Neural cell (in vitro differentiated cells): ENCODE measurements around the gene ATXN10. TPM values are rescaled to one million over a fixed set of nuclear protein-coding genes. Genes with fewer than 3 reads are reported as not detected.

ENCODE experiments used
- H2AFZ ChIP-seq: fragments of 200-600, 300-800 bp; sonication (generic), shearing (Covaris generic); 2 replicates; pipeline ENCODE4 v1.6.0; 2014; ENCODE audit warnings: low read depth, mild to moderate bottlenecking, antibody characterized with exemption, low read length, moderate library complexity
- H3F3A ChIP-seq: fragments of 200-600 bp; shearing (Covaris generic); 2 replicates; pipeline ENCODE4 v1.6.1; 2016; ENCODE audit warnings: mild to moderate bottlenecking, moderate library complexity, mixed read lengths, antibody characterized with exemption, low read length; ENCODE audit not compliant: insufficient read depth, poor library complexity, severe bottlenecking
- H3K27ac ChIP-seq: fragments of 200-600, 300-800 bp; sonication (generic), shearing (Covaris generic); 2 replicates; pipeline ENCODE4 v1.5.1; 2014; ENCODE audit warnings: mild to moderate bottlenecking, low read length, moderate library complexity
- H3K27me3 ChIP-seq: fragments of 300-800, 200-600 bp; sonication (generic), shearing (Covaris generic); 2 replicates; pipeline ENCODE4 v1.6.0; 2014; ENCODE audit warnings: mild to moderate bottlenecking, low read depth, low read length, moderate library complexity; ENCODE audit not compliant: insufficient read depth
- H3K36me3 ChIP-seq: fragments of 300-800, 200-600 bp; sonication (generic), shearing (Covaris generic); 2 replicates; pipeline ENCODE4 v1.5.1; 2014; ENCODE audit warnings: mild to moderate bottlenecking, antibody characterized with exemption, low read length, moderate library complexity; ENCODE audit not compliant: insufficient read depth
- H3K4me2 ChIP-seq: fragments of 300-800, 200-600 bp; sonication (generic), shearing (Covaris generic); 2 replicates; pipeline ENCODE4 v1.6.0; 2014; ENCODE audit warnings: mild to moderate bottlenecking, low read length
- H3K4me3 ChIP-seq: fragments of 300-800, 200-600 bp; sonication (generic), shearing (Covaris generic); 2 replicates; pipeline ENCODE4 v1.5.1; 2014; ENCODE audit warnings: mild to moderate bottlenecking, low read length, moderate library complexity
- H3K79me2 ChIP-seq: fragments of 200-600 bp; shearing (Covaris generic); replicated peaks from 2 replicates; pipeline ENCODE4 v1.6.0; 2014; ENCODE audit warnings: mild to moderate bottlenecking, low read length, moderate library complexity; ENCODE audit not compliant: insufficient read depth
- H3K9ac ChIP-seq: fragments of 300-800, 200-600 bp; sonication (generic), shearing (Covaris generic); 2 replicates; pipeline ENCODE4 v1.6.1; 2016; ENCODE audit warnings: mild to moderate bottlenecking, low read length, mixed read lengths
- H3K9me2 ChIP-seq: fragments of 200-600 bp; shearing (Covaris generic); 2 replicates; pipeline ENCODE4 v1.6.1; 2016; ENCODE audit warnings: mild to moderate bottlenecking, low read length, mixed read lengths; ENCODE audit not compliant: insufficient read depth
- H3K9me3 ChIP-seq: fragments of 200-600, 300-800 bp; sonication (generic), shearing (Covaris generic); 2 replicates; pipeline ENCODE4 v1.6.1; 2016; ENCODE audit warnings: mild to moderate bottlenecking, mixed run types, low read length, moderate library complexity, mixed read lengths
- H4K20me1 ChIP-seq: fragments of 200-600 bp; shearing (Covaris generic); 2 replicates; pipeline ENCODE4 v1.6.1; 2016; ENCODE audit warnings: mild to moderate bottlenecking, mixed run types; ENCODE audit not compliant: insufficient read depth
- EP300 ChIP-seq: fragments of 450-650 bp; conservative IDR thresholded peaks from 2 replicates; pipeline ENCODE4 v1.6.1; 2014; ENCODE audit warnings: antibody characterized with exemption, mild to moderate bottlenecking, moderate library complexity; ENCODE audit not compliant: poor library complexity, severe bottlenecking
- EZH2 ChIP-seq: fragments of 200-600, 300-800 bp; shearing (Covaris generic), sonication (generic); IDR thresholded peaks from 2 replicates; pipeline ENCODE4 v1.6.1; 2014; ENCODE audit warnings: antibody characterized with exemption, low read length, borderline replicate concordance, mild to moderate bottlenecking; ENCODE audit not compliant: insufficient read depth, poor library complexity, severe bottlenecking
- MXI1 ChIP-seq: fragments of 450-650 bp; conservative IDR thresholded peaks from 2 replicates; pipeline ENCODE4 v1.6.1; 2014; ENCODE audit warnings: antibody characterized with exemption, mild to moderate bottlenecking; ENCODE audit not compliant: poor library complexity, severe bottlenecking
- POLR2AphosphoS5 ChIP-seq: IDR thresholded peaks from 2 replicates; pipeline ENCODE4 v1.6.1; 2012
- RAD21 ChIP-seq: fragments of 450-650 bp; conservative IDR thresholded peaks from 2 replicates; pipeline ENCODE4 v1.6.1; 2014; ENCODE audit warnings: antibody characterized with exemption, mild to moderate bottlenecking, moderate library complexity
- SMC3 ChIP-seq: fragments of 450-650 bp; conservative IDR thresholded peaks from 2 replicates; pipeline ENCODE4 v1.6.1; 2014; ENCODE audit warnings: antibody characterized with exemption, mild to moderate bottlenecking, moderate library complexity; ENCODE audit not compliant: poor library complexity
- TAF1 ChIP-seq: IDR thresholded peaks from 2 replicates; pipeline ENCODE4 v1.6.1; 2012; ENCODE audit warnings: low read depth
- polyA plus RNA-seq: library from polyadenylated mRNA; depleted of rRNA; stranded (reverse); fragments of >200 nt; gene quantifications from 2 replicates; pipeline ENCODE4 v1.2.3, GENCODE V29; 2014
- TF ChIP-seq, protein P1 (sequence below): fragments of 450-650 bp; IDR thresholded peaks from 2 replicates; pipeline ENCODE4 v1.5.1; 2014; ENCODE audit warnings: antibody characterized with exemption, mild to moderate bottlenecking, moderate library complexity; ENCODE audit not compliant: poor library complexity, severe bottlenecking
- TF ChIP-seq, protein P2 (sequence below): IDR thresholded peaks from 2 replicates; pipeline ENCODE4 v1.6.1; 2012; ENCODE audit warnings: borderline replicate concordance

Gene ATXN10
- polyA plus RNA-seq, 1 donor from 2014 or later: 321 TPM

DNA sequence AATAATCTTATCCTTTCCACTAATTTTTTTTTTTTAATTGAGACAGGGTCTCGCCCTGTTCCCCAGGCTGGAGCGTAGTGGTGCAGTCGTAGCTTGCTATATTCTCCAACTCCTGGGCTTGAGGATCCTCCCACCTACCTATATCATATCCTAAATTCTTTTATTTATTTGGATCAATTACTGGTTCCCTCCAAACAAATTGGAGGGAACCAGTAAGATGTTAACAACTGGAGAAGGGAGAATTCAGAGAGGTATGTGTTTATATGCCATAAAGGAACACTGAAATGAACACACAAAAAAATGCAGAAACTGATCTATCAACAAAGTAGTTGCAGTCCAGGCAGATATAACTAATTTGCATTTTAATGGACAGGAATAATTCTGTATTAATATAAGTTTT, 63.6 kb downstream of the ATXN10 start:
- Histone ChIP-seq H3K9me3 (no peaks in the 10 kb centered on the region), H3F3A (no peaks in the 10 kb centered on the region), H4K20me1 (no peaks in the 10 kb centered on the region), H3K79me2 (no peaks in the 10 kb centered on the region), H3K9me2 (no peaks in the 10 kb centered on the region), H3K4me2 (no peak overlapping the region), H3K27ac (no peak overlapping the region), H2AFZ (no peak overlapping the region), H3K4me3 (no peak overlapping the region), H3K36me3 (peaks cover 14% of the 10 kb centered on the region), H3K27me3 (no peaks in the 10 kb centered on the region), H3K9ac (no peak overlapping the region)
- no peak for TF ChIP-seq POLR2AphosphoS5
- no peak for TF ChIP-seq EP300

DNA sequence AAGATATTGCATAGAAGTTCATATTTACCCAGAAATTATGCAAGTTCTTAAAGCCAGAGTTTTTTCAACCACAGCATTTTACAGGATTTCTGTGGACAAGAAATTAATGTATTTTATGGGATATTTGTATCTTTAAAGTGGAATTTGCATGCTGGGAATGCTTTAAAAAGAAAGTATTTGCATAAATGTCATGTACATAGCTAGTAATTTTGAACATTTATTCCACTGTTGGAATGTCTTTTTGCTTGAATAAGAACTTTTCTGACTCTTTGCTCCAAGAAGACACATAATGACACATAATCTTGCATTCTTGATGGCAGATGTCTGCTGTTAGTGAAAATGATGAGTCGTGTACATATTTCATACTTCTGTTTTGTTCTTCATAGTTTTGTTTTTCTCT, 66.6 kb downstream of the ATXN10 start:
- no peak overlapping the region for H3K4me2 ChIP-seq

More for the DNA sequence above, 66.6 kb downstream of the ATXN10 start:
- TF ChIP-seq SMC3 (no peak), EZH2 (no peak), POLR2AphosphoS5 (no peak), RAD21 (no peak), MXI1 (no peak), TAF1 (no peak), EP300 (no peak)
- TF ChIP-seq, protein P1, sequence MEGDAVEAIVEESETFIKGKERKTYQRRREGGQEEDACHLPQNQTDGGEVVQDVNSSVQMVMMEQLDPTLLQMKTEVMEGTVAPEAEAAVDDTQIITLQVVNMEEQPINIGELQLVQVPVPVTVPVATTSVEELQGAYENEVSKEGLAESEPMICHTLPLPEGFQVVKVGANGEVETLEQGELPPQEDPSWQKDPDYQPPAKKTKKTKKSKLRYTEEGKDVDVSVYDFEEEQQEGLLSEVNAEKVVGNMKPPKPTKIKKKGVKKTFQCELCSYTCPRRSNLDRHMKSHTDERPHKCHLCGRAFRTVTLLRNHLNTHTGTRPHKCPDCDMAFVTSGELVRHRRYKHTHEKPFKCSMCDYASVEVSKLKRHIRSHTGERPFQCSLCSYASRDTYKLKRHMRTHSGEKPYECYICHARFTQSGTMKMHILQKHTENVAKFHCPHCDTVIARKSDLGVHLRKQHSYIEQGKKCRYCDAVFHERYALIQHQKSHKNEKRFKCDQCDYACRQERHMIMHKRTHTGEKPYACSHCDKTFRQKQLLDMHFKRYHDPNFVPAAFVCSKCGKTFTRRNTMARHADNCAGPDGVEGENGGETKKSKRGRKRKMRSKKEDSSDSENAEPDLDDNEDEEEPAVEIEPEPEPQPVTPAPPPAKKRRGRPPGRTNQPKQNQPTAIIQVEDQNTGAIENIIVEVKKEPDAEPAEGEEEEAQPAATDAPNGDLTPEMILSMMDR: no peak
- TF ChIP-seq, protein P2, sequence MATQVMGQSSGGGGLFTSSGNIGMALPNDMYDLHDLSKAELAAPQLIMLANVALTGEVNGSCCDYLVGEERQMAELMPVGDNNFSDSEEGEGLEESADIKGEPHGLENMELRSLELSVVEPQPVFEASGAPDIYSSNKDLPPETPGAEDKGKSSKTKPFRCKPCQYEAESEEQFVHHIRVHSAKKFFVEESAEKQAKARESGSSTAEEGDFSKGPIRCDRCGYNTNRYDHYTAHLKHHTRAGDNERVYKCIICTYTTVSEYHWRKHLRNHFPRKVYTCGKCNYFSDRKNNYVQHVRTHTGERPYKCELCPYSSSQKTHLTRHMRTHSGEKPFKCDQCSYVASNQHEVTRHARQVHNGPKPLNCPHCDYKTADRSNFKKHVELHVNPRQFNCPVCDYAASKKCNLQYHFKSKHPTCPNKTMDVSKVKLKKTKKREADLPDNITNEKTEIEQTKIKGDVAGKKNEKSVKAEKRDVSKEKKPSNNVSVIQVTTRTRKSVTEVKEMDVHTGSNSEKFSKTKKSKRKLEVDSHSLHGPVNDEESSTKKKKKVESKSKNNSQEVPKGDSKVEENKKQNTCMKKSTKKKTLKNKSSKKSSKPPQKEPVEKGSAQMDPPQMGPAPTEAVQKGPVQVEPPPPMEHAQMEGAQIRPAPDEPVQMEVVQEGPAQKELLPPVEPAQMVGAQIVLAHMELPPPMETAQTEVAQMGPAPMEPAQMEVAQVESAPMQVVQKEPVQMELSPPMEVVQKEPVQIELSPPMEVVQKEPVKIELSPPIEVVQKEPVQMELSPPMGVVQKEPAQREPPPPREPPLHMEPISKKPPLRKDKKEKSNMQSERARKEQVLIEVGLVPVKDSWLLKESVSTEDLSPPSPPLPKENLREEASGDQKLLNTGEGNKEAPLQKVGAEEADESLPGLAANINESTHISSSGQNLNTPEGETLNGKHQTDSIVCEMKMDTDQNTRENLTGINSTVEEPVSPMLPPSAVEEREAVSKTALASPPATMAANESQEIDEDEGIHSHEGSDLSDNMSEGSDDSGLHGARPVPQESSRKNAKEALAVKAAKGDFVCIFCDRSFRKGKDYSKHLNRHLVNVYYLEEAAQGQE: no peak
- Histone ChIP-seq H3K79me2 (no peaks in the 10 kb centered on the region), H3K9ac (no peak overlapping the region), H3K27ac (no peak overlapping the region), H3K9me3 (no peaks in the 10 kb centered on the region), H3K4me3 (no peak overlapping the region), H3F3A (no peaks in the 10 kb centered on the region), H2AFZ (no peak overlapping the region), H3K9me2 (no peaks in the 10 kb centered on the region), H3K36me3 (peaks cover 21% of the 10 kb centered on the region), H4K20me1 (no peaks in the 10 kb centered on the region), H3K27me3 (no peaks in the 10 kb centered on the region)
